Neuronal stem cell (in vitro differentiated cells): Measurements from ENCODE around the gene NKX3-2.
A peak's percentile ranks its signal among the peaks of the same experiment; 100 is the strongest.

ENCODE experiments used
- DNase-seq: peaks from one replicate; pipeline ENCODE4 v3.0.0-alpha.2; 2013; ENCODE audit warnings: low spot score
- H2AFZ ChIP-seq: one replicate; pipeline ENCODE4 v1.6.1; 2013; ENCODE audit warnings: mild to moderate bottlenecking, low read length, inconsistent platforms
- H2AK5ac ChIP-seq: 2 replicates; pipeline ENCODE4 v1.6.1; 2013; ENCODE audit warnings: low read depth, mild to moderate bottlenecking, inconsistent platforms, low read length, moderate library complexity, mixed read lengths
- H2BK120ac ChIP-seq: 2 replicates; pipeline ENCODE4 v1.6.1; 2013; ENCODE audit warnings: low read depth, mild to moderate bottlenecking, inconsistent platforms, low read length, moderate library complexity, mixed read lengths
- H2BK12ac ChIP-seq: one replicate; pipeline ENCODE4 v1.6.1; 2013; ENCODE audit warnings: low read length, inconsistent platforms
- H2BK15ac ChIP-seq: 2 replicates; pipeline ENCODE4 v1.6.1; 2013; ENCODE audit warnings: mild to moderate bottlenecking, low read length, inconsistent platforms, mixed read lengths
- H2BK5ac ChIP-seq: one replicate; pipeline ENCODE4 v1.6.1; 2013; ENCODE audit warnings: inconsistent platforms, mild to moderate bottlenecking, low read length, moderate library complexity
- H3K14ac ChIP-seq: one replicate; pipeline ENCODE4 v1.6.1; 2013; ENCODE audit warnings: low read length, inconsistent platforms
- H3K18ac ChIP-seq: 2 replicates; pipeline ENCODE4 v1.6.1; 2013; ENCODE audit warnings: low read length, inconsistent platforms
- H3K23ac ChIP-seq: 2 replicates; pipeline ENCODE4 v1.6.1; 2013; ENCODE audit warnings: low read depth, mild to moderate bottlenecking, mixed read lengths, low read length, inconsistent platforms; ENCODE audit not compliant: poor library complexity
- H3K27ac ChIP-seq: replicated peaks from 3 replicates; pipeline ENCODE4 v1.5.1; 2013; ENCODE audit warnings: low read length, inconsistent platforms
- H3K27me3 ChIP-seq, 3 experiments: 2 replicates each; pipeline ENCODE4 v1.6.1; 2013; ENCODE audit warnings: low read length in 3 of 3, mild to moderate bottlenecking in 2 of 3, inconsistent platforms in 1 of 3, low read depth in 1 of 3, mixed read lengths in 1 of 3, moderate library complexity in 1 of 3; ENCODE audit not compliant: control insufficient read depth in 3 of 3, insufficient read depth in 3 of 3
- H3K36me3 ChIP-seq, 2 donors: replicated peaks in 1 of 2; 2 replicates each; pipeline ENCODE4 v1.6.1; 2013; ENCODE audit warnings: low read length in 2 of 2; ENCODE audit not compliant: control insufficient read depth in 2 of 2, insufficient read depth in 2 of 2
- H3K4ac ChIP-seq: 2 replicates; pipeline ENCODE4 v1.6.1; 2013; ENCODE audit warnings: inconsistent platforms, mild to moderate bottlenecking, low read length, moderate library complexity
- H3K4me1 ChIP-seq, 2 donors: 1 replicate in 1 of 2; 2 replicates in 1 of 2; pipeline ENCODE4 v1.6.1; 2013; ENCODE audit warnings: low read length in 2 of 2, low read depth in 1 of 2; ENCODE audit not compliant: control insufficient read depth in 2 of 2, insufficient read depth in 1 of 2
- H3K4me2 ChIP-seq: one replicate; pipeline ENCODE4 v1.6.1; 2013; ENCODE audit warnings: mild to moderate bottlenecking, low read length, inconsistent platforms; ENCODE audit not compliant: insufficient read depth, poor library complexity, severe bottlenecking
- H3K4me3 ChIP-seq, 2 donors: 2 replicates each; pipeline ENCODE4 v1.5.1; 2013; ENCODE audit warnings: low read length in 2 of 2, mild to moderate bottlenecking in 2 of 2, inconsistent platforms in 1 of 2, moderate library complexity in 1 of 2
- H3K79me1 ChIP-seq: one replicate; pipeline ENCODE4 v1.6.1; 2013; ENCODE audit warnings: low read depth, mild to moderate bottlenecking, inconsistent platforms, low read length, moderate library complexity
- H3K9ac ChIP-seq: one replicate; pipeline ENCODE4 v1.6.1; 2013; ENCODE audit warnings: mild to moderate bottlenecking, low read depth, low read length, inconsistent platforms; ENCODE audit not compliant: poor library complexity
- H3K9me3 ChIP-seq, 2 donors: replicated peaks in 1 of 2; 2 replicates each; pipeline versions ENCODE3 to v1.6.1; 2013; ENCODE audit warnings: low read length in 2 of 2, mild to moderate bottlenecking in 2 of 2, inconsistent platforms in 1 of 2, low read depth in 1 of 2, mixed read lengths in 1 of 2, moderate library complexity in 1 of 2; ENCODE audit not compliant: control insufficient read depth in 2 of 2, insufficient read depth in 1 of 2
- H4K8ac ChIP-seq: one replicate; pipeline ENCODE4 v1.6.1; 2013; ENCODE audit warnings: low read depth, mild to moderate bottlenecking, inconsistent platforms, low read length, moderate library complexity
- H4K91ac ChIP-seq: one replicate; pipeline ENCODE4 v1.6.1; 2013; ENCODE audit warnings: low read length, low read depth, mild to moderate bottlenecking, inconsistent platforms; ENCODE audit not compliant: poor library complexity
- WGBS, 2 donors: extraction: QIAGEN DNeasy Blood & Tissue Kit; methylation state at CpG; one replicate each; pipeline ENCODE4 v1.1.7; 2013; ENCODE audit warnings: missing lambda C conversion rate in 2 of 2, mixed read lengths in 1 of 2; ENCODE audit not compliant: insufficient read length in 2 of 2, insufficient replicate concordance in 1 of 2; ENCODE audit errors: extremely low coverage in 2 of 2; 5-methylcytosine and 5-hydroxymethylcytosine counted together

Gene NKX3-2

DNA sequence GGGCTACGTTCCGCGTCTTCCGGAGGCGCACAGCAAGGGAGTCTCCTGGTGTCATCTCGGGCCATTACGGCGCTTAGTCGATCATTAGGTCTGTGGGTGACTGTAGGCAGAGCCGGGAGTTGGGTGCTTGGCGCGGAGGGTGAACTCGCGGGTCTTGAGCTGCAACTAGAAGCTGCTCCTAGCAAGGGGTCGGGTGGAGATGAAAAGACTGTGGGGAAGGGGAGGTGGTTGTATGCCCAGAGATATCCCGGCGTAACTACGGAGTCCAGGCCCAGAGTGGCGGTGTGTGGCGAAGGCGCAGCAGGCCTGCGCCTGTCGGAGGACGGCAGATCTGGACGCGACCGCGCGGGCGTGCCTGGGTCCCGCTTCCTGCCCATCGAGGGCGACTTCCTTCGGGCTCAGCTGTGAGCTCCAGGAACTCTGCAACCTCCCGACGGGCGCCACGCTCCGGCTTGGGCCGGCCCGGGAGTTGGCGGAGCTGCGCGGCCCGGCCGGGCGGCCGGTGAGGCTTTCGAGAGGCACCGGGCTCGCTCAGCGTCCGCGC lies 2.7 kb upstream of the NKX3-2 start:
- H3K4ac ChIP-seq, result no peak overlapping the region
- DNase-seq, result no peak
- H3K79me1 ChIP-seq, result no peaks in the 10 kb centered on the region
- peaks cover 0 to 18% of the 10 kb centered on the region in 2 donors for H3K9me3 ChIP-seq
- H2BK120ac ChIP-seq, result no peak overlapping the region
- peak overlapping the region; percentile 35 to 78 for H3K4me3 ChIP-seq
- peaks cover 2 to 6% of the 10 kb centered on the region in 2 donors for H3K4me1 ChIP-seq
- H3K4me2 ChIP-seq, result peak overlapping the region; percentile 91
- peak overlapping the region; percentile 79 for H3K14ac ChIP-seq
- no peak overlapping the region for H3K27ac ChIP-seq
- H4K8ac ChIP-seq, result no peak overlapping the region
- H3K9ac ChIP-seq, result peak overlapping the region; percentile 82
- H3K36me3 ChIP-seq, result peaks cover 0 to 2% of the 10 kb centered on the region in 2 donors
- H3K23ac ChIP-seq, result peak overlapping the region; percentile 3
- H4K91ac ChIP-seq, result no peak overlapping the region
- no peak overlapping the region for H2BK12ac ChIP-seq
- no peak overlapping the region for H2BK5ac ChIP-seq
- H2AFZ ChIP-seq, result peak overlapping the region; percentile 91
- H2AK5ac ChIP-seq, result peak overlapping the region; percentile 36
- WGBS, 2 donors, result no CpG with 5 or more reads among the region's 54 CpGs
- H3K27me3 ChIP-seq, result peaks cover 29 to 56% (median 36%) of the 10 kb centered on the region in 3 experiments
- H3K18ac ChIP-seq, result peak overlapping the region; percentile 87
- no peak overlapping the region for H2BK15ac ChIP-seq

DNA sequence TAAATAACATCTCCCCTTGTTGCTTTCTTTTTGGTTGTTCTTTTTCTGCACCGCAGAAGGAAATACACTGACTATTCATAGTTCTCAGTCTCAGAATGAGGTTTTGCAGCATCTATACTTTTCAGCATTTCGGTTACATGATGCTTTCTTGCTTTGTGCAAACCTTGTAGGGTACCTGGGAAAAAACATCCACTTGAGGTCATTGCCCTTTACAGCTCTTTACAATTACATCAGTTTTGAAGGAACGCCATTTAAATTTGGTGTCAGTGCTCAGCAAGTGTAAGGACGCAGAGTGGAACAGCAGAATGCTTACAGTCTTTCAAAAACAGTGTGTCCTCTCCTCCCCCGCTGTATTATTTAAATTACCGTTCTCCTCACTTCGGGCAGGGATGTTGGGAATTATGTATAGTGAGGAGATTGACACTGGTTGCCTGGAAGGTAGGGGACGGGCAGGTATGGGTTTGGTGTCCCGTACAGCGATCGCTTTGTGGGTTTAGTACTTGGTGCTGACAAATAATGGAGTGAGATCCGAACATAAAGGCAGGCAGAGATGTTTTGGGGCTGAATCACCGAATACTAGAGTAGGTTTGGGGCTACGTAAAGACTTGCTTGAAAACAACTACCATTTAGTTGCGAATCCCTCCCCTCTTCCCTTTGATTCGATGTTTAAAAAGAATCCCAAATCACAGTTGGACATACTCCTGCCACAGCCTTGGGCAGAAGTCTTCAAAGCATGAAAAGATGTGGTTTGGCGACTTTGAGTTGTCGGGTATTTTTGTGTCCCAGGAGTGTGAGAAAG lies 2.0 kb upstream of the NKX3-2 start:
- H3K27me3 ChIP-seq, result peaks cover 34 to 63% (median 43%) of the 10 kb centered on the region in 3 experiments

GRCh38 chr4:13545394-13545808 lies 1.1 kb upstream of the NKX3-2 start:
- Histone ChIP-seq H2BK12ac (no peak overlapping the region), H2BK15ac (no peak overlapping the region), H3K4me1 (peaks cover 2 to 10% of the 10 kb centered on the region in 2 donors), H4K91ac (no peak overlapping the region), H3K27me3 (peaks cover 41 to 72% (median 51%) of the 10 kb centered on the region in 3 experiments), H3K36me3 (peaks cover 0 to 18% of the 10 kb centered on the region in 2 donors), H3K4me3 (peak overlapping the region in 1 of 2 donors; percentile 52), H3K27ac (no peak overlapping the region), H2BK120ac (no peak overlapping the region), H2AFZ (peak overlapping the region; percentile 82), H3K79me1 (peaks cover 2% of the 10 kb centered on the region), H3K4me2 (no peak overlapping the region), H2BK5ac (no peak overlapping the region), H3K18ac (no peak overlapping the region), H4K8ac (no peak overlapping the region), H3K14ac (no peak overlapping the region), H2AK5ac (no peak overlapping the region), H3K9me3 (peaks cover 0 to 29% of the 10 kb centered on the region in 2 donors), H3K23ac (no peak overlapping the region), H3K4ac (no peak overlapping the region), H3K9ac (no peak overlapping the region)
- no peak for DNase-seq
- no CpG with 5 or more reads among the region's 8 CpGs for WGBS, 2 donors

More for the DNA sequence above, 2.0 kb upstream of the NKX3-2 start:
- Histone ChIP-seq H3K23ac (no peak overlapping the region), H3K9me3 (peaks cover 0 to 24% of the 10 kb centered on the region in 2 donors), H3K9ac (no peak overlapping the region), H3K36me3 (peaks cover 0 to 8% of the 10 kb centered on the region in 2 donors), H3K4me3 (peak overlapping the region in 1 of 2 donors; percentile 35), H2BK15ac (no peak overlapping the region), H2BK120ac (no peak overlapping the region), H2BK12ac (no peak overlapping the region), H3K4me1 (peaks cover 2 to 10% of the 10 kb centered on the region in 2 donors), H3K4ac (no peak overlapping the region), H4K91ac (no peak overlapping the region), H3K27ac (no peak overlapping the region), H2AK5ac (no peak overlapping the region), H2AFZ (peak overlapping the region; percentile 91), H3K14ac (no peak overlapping the region), H3K18ac (no peak overlapping the region), H4K8ac (no peak overlapping the region), H3K79me1 (peaks cover 2% of the 10 kb centered on the region), H2BK5ac (no peak overlapping the region), H3K4me2 (no peak overlapping the region)
- no peak for DNase-seq
- no CpG with 5 or more reads among the region's 18 CpGs for WGBS, 2 donors
